RCC 7860 (cell line): ENCODE data around the gene TDRD7.
"Not testable (repeated sequence)": the region's sequence is repeated elsewhere in the genome, so short reads cannot be mapped to it uniquely, and the experiment has no call there.

Source experiments
- DNase-seq: peaks from one replicate; pipeline ENCODE4 v3.0.0-alpha.2; 2015; ENCODE audit warnings: low spot score
- FAIRE-seq: peaks from 2 replicates; lab custom pipeline; 2012; peaks lifted over from hg19 to GRCh38; lab: Jason Lieb, UNC

The TDRD7 gene

GRCh38 chr9:97474372-97474925 lies 62.6 kb downstream of the TDRD7 start:
- DNase-seq (no peak), FAIRE-seq (no peak)

GRCh38 chr9:97475059-97475458 lies 63.2 kb downstream of the TDRD7 start:
- FAIRE-seq (no peak), DNase-seq (no peak)

- DNase-seq (no peak), FAIRE-seq (no peak)
Observed at GRCh38 chr9:97478301-97478981, 66.5 kb downstream of the TDRD7 start.

- FAIRE-seq = no peak
- DNase-seq = no peak
Observed at GRCh38 chr9:97479496-97480159, 67.7 kb downstream of the TDRD7 start.

- DNase-seq (no peak), FAIRE-seq (no peak)
Observed at GRCh38 chr9:97480174-97480573, 68.3 kb downstream of the TDRD7 start.

- no peak for FAIRE-seq
- DNase-seq = no peak
Observed at GRCh38 chr9:97480749-97481148, 68.9 kb downstream of the TDRD7 start.

- FAIRE-seq (no peak), DNase-seq (no peak)
Observed at GRCh38 chr9:97484134-97484533, 72.2 kb downstream of the TDRD7 start.

- no peak for DNase-seq
- FAIRE-seq = no peak
Observed at GRCh38 chr9:97487107-97487506, 75.2 kb downstream of the TDRD7 start.

- no peak for FAIRE-seq
- DNase-seq = no peak
Observed at GRCh38 chr9:97487861-97488260, 76.0 kb downstream of the TDRD7 start.

GRCh38 chr9:97491216-97491999 lies 79.5 kb downstream of the TDRD7 start:
- FAIRE-seq (no peak), DNase-seq (no peak)

GRCh38 chr9:97497558-97498375 lies 85.9 kb downstream of the TDRD7 start:
- DNase-seq, FAIRE-seq: not testable (repeated sequence)

GRCh38 chr9:97498846-97499245 lies 87.0 kb downstream of the TDRD7 start:
- not testable (repeated sequence) for FAIRE-seq, DNase-seq

- FAIRE-seq = no peak
- no peak for DNase-seq
Observed at GRCh38 chr9:97500263-97500662, 88.4 kb downstream of the TDRD7 start.

GRCh38 chr9:97500765-97501176 lies 88.9 kb downstream of the TDRD7 start:
- no peak for DNase-seq
- FAIRE-seq = no peak

GRCh38 chr9:97501177-97501971 lies 89.5 kb downstream of the TDRD7 start, which contains the start of gene TMOD1:
Gene TMOD1 (plus strand): TSS chr9:97501666. CDS start chr9:97524189, 22,523 bp downstream.
- DNase-seq = no peak
- FAIRE-seq = no peak

- FAIRE-seq = no peak
- no peak for DNase-seq
Observed at GRCh38 chr9:97501972-97502221, 90.0 kb downstream of the TDRD7 start.

- DNase-seq = no peak
- no peak for FAIRE-seq
Observed at GRCh38 chr9:97502222-97502983, 90.5 kb downstream of the TDRD7 start.

- FAIRE-seq (no peak), DNase-seq (no peak)
Observed at GRCh38 chr9:97502984-97503861, 91.3 kb downstream of the TDRD7 start.
